ENCODE results near the gene SPAG16.

Gene SPAG16

DNA sequence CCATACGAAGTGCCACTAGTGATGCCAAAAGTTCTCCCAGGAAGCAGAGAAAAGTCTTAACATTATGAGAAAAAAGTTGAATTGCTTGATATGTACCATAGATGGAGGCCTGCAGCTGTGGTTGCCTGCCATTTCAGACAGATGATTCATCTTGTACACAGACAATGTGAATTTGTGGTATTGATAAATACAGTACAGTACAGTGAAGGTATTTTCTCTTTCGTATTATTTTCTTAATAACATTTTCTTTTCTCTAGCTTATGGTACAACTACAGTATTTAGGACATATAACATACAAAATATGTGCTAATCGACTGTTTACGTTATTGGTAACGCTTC, 1093.0 kb downstream of the SPAG16 start:
- ATAC-seq (no peak), DNase-seq (no peak)
- no peaks in the 10 kb centered on the region for H3K27me3 Mint-ChIP-seq
- no peak overlapping the region for H3K27ac Mint-ChIP-seq
- H3K4me1 Mint-ChIP-seq = no peaks in the 10 kb centered on the region
- no peak overlapping the region for H3K4me3 Mint-ChIP-seq
- H3K9me3 Mint-ChIP-seq = no peaks in the 10 kb centered on the region

DNA sequence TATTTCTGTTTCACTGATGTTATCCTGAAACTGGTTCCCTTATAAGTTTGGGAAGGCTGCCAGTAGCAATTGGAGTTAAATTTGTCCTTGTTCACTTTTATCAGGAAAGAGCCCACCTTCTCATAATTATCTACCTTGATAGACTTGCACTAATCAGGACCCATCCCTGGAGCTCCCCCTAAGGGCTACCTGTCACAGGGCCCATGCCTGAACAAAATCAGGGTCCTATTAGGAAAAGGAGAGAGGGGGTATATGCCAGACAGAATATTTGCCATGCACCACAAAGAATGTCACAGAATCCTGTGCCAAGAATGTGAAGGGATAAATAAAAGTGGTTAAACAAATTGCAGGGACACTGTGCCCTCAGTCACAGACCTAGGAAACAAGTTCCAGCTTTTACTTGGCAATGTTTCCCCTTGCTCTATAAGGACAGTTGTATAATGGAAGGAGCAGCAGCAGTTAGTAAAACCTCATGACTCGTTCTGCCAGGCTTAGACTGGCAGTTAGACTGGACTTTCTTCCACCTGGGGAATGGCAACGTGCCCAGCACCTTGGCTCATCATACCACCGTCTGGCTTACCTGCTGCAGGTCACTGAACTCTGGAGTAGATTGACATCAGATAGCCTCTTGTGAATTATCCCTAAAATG, 1094.3 kb downstream of the SPAG16 start:
- Mint-ChIP-seq H3K9me3 (no peaks in the 10 kb centered on the region), H3K27me3 (no peaks in the 10 kb centered on the region), H3K4me1 (no peaks in the 10 kb centered on the region), H3K4me3 (no peak overlapping the region), H3K27ac (no peak overlapping the region)
- DNase-seq = no peak
- ATAC-seq = no peak

DNA sequence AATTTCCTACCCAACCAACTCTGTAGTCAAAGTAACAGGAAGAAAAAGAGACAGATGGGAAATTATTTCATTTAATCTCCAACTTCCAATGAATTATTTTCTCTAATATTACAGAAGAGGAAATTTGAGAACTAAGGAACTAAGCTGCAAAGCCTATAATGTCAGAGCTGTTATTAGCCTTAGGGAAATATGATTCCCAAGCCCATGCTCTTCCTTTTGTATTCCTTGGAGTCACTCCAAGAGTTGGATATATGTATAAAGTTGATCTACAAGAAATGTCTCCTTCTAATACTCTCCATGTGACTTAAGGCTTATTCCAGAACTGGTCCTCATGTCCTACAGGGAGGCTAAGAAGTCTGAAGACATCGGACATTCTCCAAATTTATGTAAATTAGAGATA, 1095.0 kb downstream of the SPAG16 start:
- H3K9me3 Mint-ChIP-seq = no peaks in the 10 kb centered on the region
- no peak for ATAC-seq
- no peaks in the 10 kb centered on the region for H3K27me3 Mint-ChIP-seq
- H3K27ac Mint-ChIP-seq = no peak overlapping the region
- no peak overlapping the region for H3K4me3 Mint-ChIP-seq
- no peaks in the 10 kb centered on the region for H3K4me1 Mint-ChIP-seq
- DNase-seq = no peak

DNA sequence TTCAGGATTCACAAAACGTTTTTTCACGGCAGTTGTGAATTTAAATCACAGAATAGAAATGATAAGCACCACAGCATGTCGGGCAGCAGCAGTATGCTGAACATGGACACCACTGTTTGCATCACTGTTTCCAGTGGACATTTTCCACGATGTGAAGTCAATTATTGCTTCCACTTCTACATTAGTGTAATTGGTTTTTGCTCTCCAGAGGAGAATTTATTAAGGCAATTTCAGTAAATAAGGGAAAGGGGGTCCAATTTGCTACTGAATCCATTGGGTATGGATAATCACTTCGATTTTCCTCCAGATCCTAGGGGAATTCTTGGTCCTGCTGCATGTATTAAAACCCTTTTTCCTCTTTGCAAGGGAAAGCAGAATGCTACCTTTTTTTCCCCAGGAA, 1096.4 kb downstream of the SPAG16 start:
- no peaks in the 10 kb centered on the region for H3K27me3 Mint-ChIP-seq
- no peaks in the 10 kb centered on the region for H3K9me3 Mint-ChIP-seq
- DNase-seq = no peak
- no peak for ATAC-seq
- H3K4me1 Mint-ChIP-seq = no peaks in the 10 kb centered on the region
- H3K27ac Mint-ChIP-seq = no peak overlapping the region
- no peak overlapping the region for H3K4me3 Mint-ChIP-seq

DNA sequence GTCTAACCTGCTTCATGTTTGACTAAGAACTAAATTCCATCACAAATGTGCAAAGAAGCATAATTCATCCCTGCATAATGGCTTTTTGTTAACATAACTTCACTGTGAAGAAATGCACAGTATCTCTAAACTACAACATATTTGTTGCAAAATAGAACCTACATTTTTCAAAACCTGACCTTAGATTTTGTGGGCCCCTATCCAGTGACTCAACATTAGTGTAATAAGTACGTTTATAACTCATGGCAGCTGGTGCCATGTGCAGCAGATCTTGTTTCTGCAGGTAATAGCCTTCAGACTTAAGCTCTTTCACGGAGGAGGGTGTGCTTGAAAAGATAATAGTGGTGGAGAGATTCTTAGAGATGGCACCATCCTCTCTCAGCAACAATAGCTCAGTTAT, 1098.0 kb downstream of the SPAG16 start:
- Mint-ChIP-seq H3K4me1 (no peaks in the 10 kb centered on the region), H3K4me3 (no peak overlapping the region), H3K9me3 (no peaks in the 10 kb centered on the region), H3K27ac (no peak overlapping the region), H3K27me3 (no peaks in the 10 kb centered on the region)
- ATAC-seq = no peak
- no peak for DNase-seq

DNA sequence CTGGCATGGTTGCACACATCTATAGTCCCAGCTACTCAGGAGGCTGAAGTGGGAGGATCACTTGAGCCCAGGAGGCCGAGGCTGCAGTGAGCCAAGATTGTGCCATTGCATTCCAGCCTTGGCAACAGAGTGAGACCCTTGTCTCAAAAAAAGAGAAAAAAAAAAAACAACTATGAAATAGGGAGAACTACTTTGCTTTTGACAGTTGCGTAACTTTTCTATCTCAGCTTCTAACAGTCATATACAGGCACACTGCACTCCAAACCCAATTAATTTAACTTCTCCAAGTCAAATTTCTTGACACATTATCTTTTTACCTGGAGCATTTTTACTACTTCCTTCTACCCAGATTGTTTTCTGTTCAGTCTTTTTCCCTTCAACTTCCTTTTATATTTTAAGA, 1102.5 kb downstream of the SPAG16 start:
- no peaks in the 10 kb centered on the region for H3K9me3 Mint-ChIP-seq
- no peak overlapping the region for H3K4me3 Mint-ChIP-seq
- H3K27me3 Mint-ChIP-seq = no peaks in the 10 kb centered on the region
- ATAC-seq (no peak), DNase-seq (no peak)
- H3K4me1 Mint-ChIP-seq = no peaks in the 10 kb centered on the region
- no peak overlapping the region for H3K27ac Mint-ChIP-seq

DNA sequence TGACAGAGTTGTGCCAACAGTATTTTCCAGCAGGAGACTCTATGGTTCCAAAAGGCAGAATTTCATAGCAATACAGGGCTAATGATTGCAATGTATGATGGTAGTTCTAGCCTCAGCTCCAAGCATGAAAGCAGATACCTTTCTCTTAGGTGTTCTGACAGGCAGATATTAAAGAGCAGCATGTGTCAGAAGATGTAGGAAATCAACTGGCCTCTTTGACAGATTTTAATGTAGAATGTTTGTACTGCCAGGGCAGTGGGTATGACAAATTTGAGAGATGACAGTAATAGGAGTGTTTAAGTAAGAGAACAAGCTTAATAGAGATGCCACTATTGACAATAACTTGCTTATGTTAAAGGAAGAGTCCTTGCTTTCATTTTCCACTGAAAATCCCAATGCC, 1105.1 kb downstream of the SPAG16 start:
- no peaks in the 10 kb centered on the region for H3K4me1 Mint-ChIP-seq
- no peak for ATAC-seq

DNA sequence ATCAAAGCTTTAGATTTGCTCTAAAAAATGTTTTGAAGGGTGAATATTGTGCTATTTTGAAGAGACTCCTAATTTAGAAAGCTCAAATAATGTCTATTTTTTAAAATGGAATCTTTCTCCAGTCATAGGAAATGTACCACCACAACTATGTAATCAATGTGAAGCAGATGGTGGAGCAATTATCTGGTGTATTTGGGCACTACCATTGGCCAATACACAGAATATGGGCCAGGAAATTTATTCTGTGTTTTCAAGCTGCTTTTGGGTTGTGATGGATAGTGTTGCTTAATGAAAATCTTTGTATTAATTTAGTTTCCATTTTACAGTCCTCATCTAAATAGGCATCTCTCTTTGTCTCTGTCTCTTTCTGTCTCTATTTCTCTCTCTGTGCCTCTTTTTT, 1109.5 kb downstream of the SPAG16 start:
- DNase-seq = no peak
- Mint-ChIP-seq H3K9me3 (no peaks in the 10 kb centered on the region), H3K27me3 (no peaks in the 10 kb centered on the region), H3K4me3 (no peak overlapping the region), H3K4me1 (no peaks in the 10 kb centered on the region), H3K27ac (no peak overlapping the region)
- ATAC-seq = no peak

More for the DNA sequence above, 1105.1 kb downstream of the SPAG16 start:
- DNase-seq = no peak
- Mint-ChIP-seq H3K9me3 (no peaks in the 10 kb centered on the region), H3K4me3 (no peak overlapping the region), H3K27ac (no peak overlapping the region), H3K27me3 (no peaks in the 10 kb centered on the region)

DNA sequence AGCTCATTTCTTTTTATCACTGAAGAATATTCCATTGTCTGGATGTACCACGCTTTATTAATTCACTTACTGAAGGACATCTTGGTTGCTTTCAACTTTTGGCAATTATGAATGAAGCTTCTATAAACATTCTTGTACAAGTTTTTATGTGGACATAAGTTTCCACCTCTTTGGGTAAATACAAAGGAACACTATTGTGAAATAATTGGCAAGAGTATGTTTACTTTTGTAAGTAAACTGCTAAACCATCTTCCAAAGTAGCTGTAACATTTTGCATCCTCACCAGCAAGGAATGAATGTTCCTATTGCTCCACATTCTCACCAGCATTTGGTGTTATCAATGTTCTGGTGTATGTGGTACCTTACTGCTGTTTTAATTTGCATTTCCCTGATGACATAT, 1110.8 kb downstream of the SPAG16 start:
- no peak overlapping the region for H3K27ac Mint-ChIP-seq
- ATAC-seq = no peak
- no peaks in the 10 kb centered on the region for H3K27me3 Mint-ChIP-seq
- no peaks in the 10 kb centered on the region for H3K9me3 Mint-ChIP-seq
- no peak for DNase-seq
- no peak overlapping the region for H3K4me3 Mint-ChIP-seq
- no peaks in the 10 kb centered on the region for H3K4me1 Mint-ChIP-seq

DNA sequence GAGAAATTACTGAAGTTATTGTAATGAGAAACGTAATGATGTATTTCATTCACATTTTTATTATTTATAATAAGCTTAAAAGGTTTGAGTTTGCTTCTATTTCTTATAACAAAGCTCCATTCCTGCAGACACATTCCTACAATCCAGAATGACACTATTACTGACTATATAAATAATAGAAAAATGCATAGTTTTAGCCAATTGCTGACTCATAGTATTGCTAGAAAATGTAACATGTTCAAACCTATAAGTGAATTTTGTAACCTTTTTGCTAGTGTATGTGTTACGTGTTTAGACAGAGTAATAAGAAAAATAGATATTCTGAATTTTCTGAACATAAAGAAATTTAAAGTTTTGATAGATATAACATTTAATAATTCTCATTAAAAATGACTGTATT, 1117.3 kb downstream of the SPAG16 start:
- DNase-seq = no peak
- Mint-ChIP-seq H3K4me1 (no peaks in the 10 kb centered on the region), H3K4me3 (no peak overlapping the region), H3K9me3 (no peaks in the 10 kb centered on the region), H3K27ac (no peak overlapping the region), H3K27me3 (no peaks in the 10 kb centered on the region)
- no peak for ATAC-seq

DNA sequence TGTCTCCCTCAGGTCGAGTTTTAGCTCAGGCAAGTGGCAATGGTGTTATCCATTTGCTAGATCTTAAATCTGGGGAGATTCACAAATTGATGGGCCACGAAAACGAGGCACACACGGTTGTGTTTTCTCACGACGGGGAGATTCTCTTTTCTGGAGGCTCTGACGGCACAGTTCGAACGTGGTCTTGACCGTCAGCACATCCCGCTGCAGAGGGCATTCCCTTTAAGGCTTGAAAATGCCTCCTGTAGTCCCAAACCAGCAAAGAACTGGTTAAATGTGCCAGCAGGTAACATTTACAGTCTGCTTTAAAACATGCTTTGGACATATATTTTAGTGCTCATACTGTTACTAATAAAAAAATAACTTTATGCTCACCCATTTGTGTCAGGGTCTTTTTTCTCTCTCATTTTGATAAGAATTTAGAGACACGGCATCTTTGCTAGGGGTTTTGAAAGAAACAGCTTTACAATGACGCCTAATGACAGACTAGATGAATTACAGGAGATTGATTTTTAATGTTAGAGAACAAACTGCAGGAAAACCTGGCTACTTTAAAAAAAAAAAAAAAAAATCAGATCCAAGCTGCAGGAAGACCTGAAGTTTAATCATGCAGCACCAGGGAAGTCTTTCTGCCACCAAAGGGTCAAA, 1126.0 kb downstream of the SPAG16 start:
- H3K9me3 Mint-ChIP-seq = no peaks in the 10 kb centered on the region
- no peaks in the 10 kb centered on the region for H3K4me1 Mint-ChIP-seq
- H3K4me3 Mint-ChIP-seq = no peak overlapping the region
- ATAC-seq (no peak), DNase-seq (no peak)
- no peak overlapping the region for H3K27ac Mint-ChIP-seq
- H3K27me3 Mint-ChIP-seq = no peaks in the 10 kb centered on the region

DNA sequence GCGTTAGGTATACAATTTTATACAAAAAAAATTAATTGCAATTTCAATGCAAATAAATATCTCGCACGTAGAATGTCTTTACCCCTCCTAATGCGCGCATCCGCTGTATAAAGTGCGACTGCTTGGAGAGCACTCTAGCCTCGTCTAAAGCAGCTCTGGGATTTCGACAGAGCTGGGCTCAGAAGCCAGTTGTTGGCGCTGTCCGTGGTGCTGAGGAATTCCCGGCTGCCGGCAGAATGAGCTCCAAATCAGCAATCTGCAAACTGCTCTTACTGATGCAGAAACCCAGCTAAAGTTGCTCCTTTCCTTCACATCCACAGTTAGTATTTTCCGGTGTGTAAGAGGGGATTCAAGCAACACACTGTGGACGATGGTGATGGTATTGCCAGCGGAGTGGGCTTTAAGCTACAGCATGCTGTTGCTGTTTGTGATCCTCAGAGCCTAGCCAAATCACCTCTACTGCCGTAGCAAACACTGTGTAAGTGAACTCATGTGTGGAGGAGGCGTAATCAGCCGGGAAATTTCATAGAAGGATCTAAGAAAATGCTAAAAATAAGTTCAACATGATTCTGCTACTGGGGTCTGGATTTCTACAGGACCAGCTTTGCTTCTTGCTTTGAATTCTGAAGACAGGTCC, 1126.8 kb downstream of the SPAG16 start, which contains the start of gene VWC2L:
TSS of gene VWC2L (plus strand) at position 137 of the 637 bp plus-strand sequence. CDS start 3,140 bp downstream, outside the sequence.
- Mint-ChIP-seq H3K4me3 (no peak within 1 kb of the TSS), H3K9me3 (no peaks in the 10 kb centered on the region), H3K27ac (no peak within 1 kb of the TSS), H3K27me3 (no peaks in the 10 kb centered on the region), H3K4me1 (no peaks in the 10 kb centered on the region)
- ATAC-seq = no peak
- peak in 1 of 2 donors; percentile 10 for DNase-seq

DNA sequence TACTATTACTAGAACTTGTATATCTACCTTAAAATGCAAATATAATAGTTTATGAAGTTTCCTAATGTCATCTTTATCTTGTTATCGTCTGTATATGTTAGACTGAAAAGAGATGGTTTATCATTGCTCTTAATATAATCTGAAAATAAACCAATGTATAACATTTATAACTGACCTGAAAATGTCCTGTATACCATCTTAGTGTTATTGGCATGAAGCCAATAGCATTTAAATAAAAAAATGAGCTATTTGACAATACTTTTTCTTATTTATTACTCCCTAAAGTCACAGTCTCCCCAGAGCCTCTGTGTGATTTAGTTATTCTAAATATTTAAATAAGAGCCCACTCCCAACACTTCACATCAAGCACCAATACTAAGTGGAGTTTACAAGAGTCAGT, 1128.4 kb downstream of the SPAG16 start:
- DNase-seq = no peak
- H3K27ac Mint-ChIP-seq = no peak overlapping the region
- no peaks in the 10 kb centered on the region for H3K4me1 Mint-ChIP-seq
- no peaks in the 10 kb centered on the region for H3K27me3 Mint-ChIP-seq
- H3K9me3 Mint-ChIP-seq = no peaks in the 10 kb centered on the region
- no peak for ATAC-seq
- H3K4me3 Mint-ChIP-seq = no peak overlapping the region

DNA sequence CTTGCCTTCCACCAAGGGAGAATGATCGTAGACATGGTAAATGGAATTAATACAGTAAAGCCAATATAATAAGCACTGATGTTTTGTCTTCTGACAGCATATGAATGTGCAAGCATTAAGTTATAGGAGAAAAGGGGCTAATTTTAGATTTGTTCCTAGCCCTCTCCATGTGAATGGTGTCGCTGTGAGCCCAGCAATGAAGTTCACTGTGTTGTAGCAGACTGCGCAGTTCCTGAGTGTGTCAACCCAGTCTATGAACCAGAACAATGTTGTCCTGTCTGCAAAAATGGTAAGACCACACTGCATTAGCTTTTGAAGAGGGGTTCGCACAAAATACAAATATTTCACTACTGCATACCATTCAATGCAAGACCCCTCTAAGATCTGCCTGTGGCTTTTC, 1152.2 kb downstream of the SPAG16 start:
- Mint-ChIP-seq H3K4me1 (no peaks in the 10 kb centered on the region), H3K9me3 (no peaks in the 10 kb centered on the region), H3K27me3 (no peaks in the 10 kb centered on the region), H3K27ac (no peak overlapping the region), H3K4me3 (no peak overlapping the region)
- no peak for ATAC-seq
- DNase-seq = no peak

DNA sequence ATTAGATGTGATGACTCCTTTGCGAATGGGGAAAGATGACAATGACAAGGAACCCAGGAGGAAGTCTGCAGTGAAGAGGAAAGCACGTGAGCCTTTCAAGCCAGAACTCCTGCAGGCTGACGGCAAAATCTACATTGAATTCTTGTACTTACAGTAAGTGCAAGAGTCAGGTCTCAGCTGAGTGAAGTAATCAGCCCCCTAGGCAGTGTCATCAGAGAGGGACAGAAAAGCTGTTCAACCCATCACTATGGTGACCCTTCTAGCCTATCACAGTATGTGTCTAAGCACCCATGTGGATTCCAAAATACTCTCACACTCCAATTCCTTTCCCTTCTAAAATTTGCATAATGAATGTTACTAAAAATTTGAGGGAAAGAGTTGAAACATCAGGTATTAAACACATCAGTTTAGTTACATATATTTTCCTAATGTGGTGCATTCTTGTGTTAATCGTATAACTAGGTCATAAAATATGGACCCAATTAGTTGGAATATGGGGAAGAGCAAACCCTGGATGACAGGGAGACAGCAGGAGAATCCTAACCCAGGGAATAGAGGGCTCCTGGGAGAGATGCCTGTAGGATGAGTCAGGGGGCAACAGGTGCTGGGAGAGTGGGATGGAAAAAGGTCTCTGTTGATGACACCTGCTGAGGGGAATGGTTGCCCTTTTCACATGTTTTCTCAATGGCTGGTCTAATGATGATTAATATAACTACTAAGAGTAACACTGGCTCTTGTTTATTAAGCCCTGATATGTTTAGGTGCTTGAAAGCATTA, 1166.0 kb downstream of the SPAG16 start:
- no peak for DNase-seq
- no peak for ATAC-seq
- no peaks in the 10 kb centered on the region for H3K4me1 Mint-ChIP-seq
- no peak overlapping the region for H3K27ac Mint-ChIP-seq
- H3K4me3 Mint-ChIP-seq = no peak overlapping the region
- H3K9me3 Mint-ChIP-seq = peaks cover 0 to 7% of the 10 kb centered on the region in 2 donors
- no peaks in the 10 kb centered on the region for H3K27me3 Mint-ChIP-seq
